DMS53 (cell line): ENCODE results near the gene UNC45B.
A peak's percentile ranks its signal among the peaks of the same experiment; 100 is the strongest.
"Not testable (repeated sequence)": the region's sequence is repeated elsewhere in the genome, so short reads cannot be mapped to it uniquely, and the experiment has no call there.

Source experiments
- DNase-seq: peaks from one replicate; lab custom pipeline; 2025; lab: John Stamatoyannopoulos, UW

The UNC45B gene

GRCh38 chr17:35170968-35171771 lies 23.6 kb downstream of the UNC45B start:
- DNase-seq = peak; percentile 40

- no peak for DNase-seq
Measured at GRCh38 chr17:35171834-35172233, 24.2 kb downstream of the UNC45B start.

- DNase-seq = not testable (repeated sequence)
Measured at GRCh38 chr17:35172321-35172720, 24.7 kb downstream of the UNC45B start.

- no peak for DNase-seq
Measured at GRCh38 chr17:35174835-35175334, 27.3 kb downstream of the UNC45B start.

GRCh38 chr17:35175638-35176415 lies 28.2 kb downstream of the UNC45B start:
- DNase-seq = no peak

GRCh38 chr17:35176897-35177296 lies 29.3 kb downstream of the UNC45B start:
- no peak for DNase-seq

GRCh38 chr17:35179379-35179778 lies 31.8 kb downstream of the UNC45B start:
- not testable (repeated sequence) for DNase-seq

- DNase-seq = no peak
Measured at GRCh38 chr17:35183332-35183731, 35.7 kb downstream of the UNC45B start.

- peak; percentile 4 for DNase-seq
Measured at GRCh38 chr17:35184274-35184673, 36.7 kb downstream of the UNC45B start.

- DNase-seq = no peak
Measured at GRCh38 chr17:35185849-35186248, 38.2 kb downstream of the UNC45B start.

GRCh38 chr17:35187481-35187880 lies 39.9 kb downstream of the UNC45B start:
- no peak for DNase-seq

- no peak for DNase-seq
Measured at GRCh38 chr17:35188111-35188510, 40.5 kb downstream of the UNC45B start.

- DNase-seq = no peak
Measured at GRCh38 chr17:35189291-35189690, 41.7 kb downstream of the UNC45B start.

- DNase-seq = no peak
Measured at GRCh38 chr17:35191001-35191695, 43.5 kb downstream of the UNC45B start.

- no peak for DNase-seq
Measured at GRCh38 chr17:35192708-35193107, 45.1 kb downstream of the UNC45B start.

GRCh38 chr17:35194001-35194400 lies 46.4 kb downstream of the UNC45B start, which contains the start of gene SLC35G3:
TSS of gene SLC35G3 (minus strand) at chr17:35194393. CDS start at chr17:35194307, 86 bp downstream.
- not testable (repeated sequence) for DNase-seq

GRCh38 chr17:35195062-35195461 lies 47.4 kb downstream of the UNC45B start:
- not testable (repeated sequence) for DNase-seq

GRCh38 chr17:35202582-35202981 lies 55.0 kb downstream of the UNC45B start:
- not testable (repeated sequence) for DNase-seq

GRCh38 chr17:35210741-35211140 lies 63.1 kb downstream of the UNC45B start:
- no peak for DNase-seq

- no peak for DNase-seq
Measured at GRCh38 chr17:35212668-35213067, 65.1 kb downstream of the UNC45B start.

- DNase-seq = no peak
Measured at GRCh38 chr17:35213412-35213940, 65.9 kb downstream of the UNC45B start.

GRCh38 chr17:35214192-35214591 lies 66.6 kb downstream of the UNC45B start:
- no peak for DNase-seq
